Smooth muscle cell (in vitro differentiated cells): ENCODE measurements around the gene GPR39. TPM values are rescaled to one million over a fixed set of nuclear protein-coding genes. Genes with fewer than 3 reads are reported as not detected.

Source experiments
- DNase-seq: peaks from one replicate; lab custom pipeline; 2025; ENCODE audit not compliant: unreplicated experiment; lab: John Stamatoyannopoulos, UW
- H2AFZ ChIP-seq: fragments of 200-600 bp; sonication (generic); 2 replicates; pipeline ENCODE4 v1.6.0; 2016; ENCODE audit warnings: antibody characterized with exemption, low read depth, mild to moderate bottlenecking
- H3F3A ChIP-seq: fragments of 200-600 bp; sonication (generic); 2 replicates; pipeline ENCODE4 v1.6.0; 2017; ENCODE audit warnings: antibody characterized with exemption, low read depth
- H3K27ac ChIP-seq: fragments of 200-600 bp; sonication (generic); 2 replicates; pipeline ENCODE4 v1.5.1; 2016; ENCODE audit warnings: low read depth, mild to moderate bottlenecking
- H3K27me3 ChIP-seq: fragments of 200-600 bp; sonication (generic); 2 replicates; pipeline ENCODE4 v1.6.1; 2016; ENCODE audit warnings: low read depth, mild to moderate bottlenecking
- H3K36me3 ChIP-seq: fragments of 200-600 bp; sonication (generic); 2 replicates; pipeline ENCODE4 v1.5.1; 2016; ENCODE audit warnings: low read depth
- H3K4me1 ChIP-seq: fragments of 200-600 bp; sonication (generic); 2 replicates; pipeline ENCODE4 v1.5.1; 2016; ENCODE audit warnings: low read depth
- H3K4me2 ChIP-seq: fragments of 200-600 bp; sonication (generic); 2 replicates; pipeline ENCODE4 v1.6.0; 2016; ENCODE audit warnings: mild to moderate bottlenecking
- H3K4me3 ChIP-seq: fragments of 200-600 bp; sonication (generic); 2 replicates; pipeline ENCODE4 v1.5.1; 2016; ENCODE audit warnings: mild to moderate bottlenecking
- H3K79me2 ChIP-seq: fragments of 200-600 bp; sonication (generic); 2 replicates; pipeline ENCODE4 v1.6.0; 2016; ENCODE audit warnings: low read depth, mild to moderate bottlenecking
- H3K9ac ChIP-seq: fragments of 200-600 bp; sonication (generic); 2 replicates; pipeline ENCODE4 v1.6.0; 2016; ENCODE audit warnings: low read depth
- H3K9me3 ChIP-seq: fragments of 200-600 bp; sonication (generic); replicated peaks from 2 replicates; pipeline ENCODE4 v1.5.1; 2016; ENCODE audit warnings: low read depth
- H4K20me1 ChIP-seq: fragments of 200-600 bp; sonication (generic); 2 replicates; pipeline ENCODE4 v1.6.0; 2016; ENCODE audit warnings: low read depth
- CTCF ChIP-seq: fragments of 200-600 bp; sonication (generic); IDR thresholded peaks from 2 replicates; pipeline ENCODE4 v1.5.1; 2017; ENCODE audit warnings: borderline replicate concordance, mild to moderate bottlenecking, antibody characterized with exemption; ENCODE audit not compliant: insufficient read depth, poor library complexity, severe bottlenecking
- WGBS: methylation state at CpG from one replicate; pipeline ENCODE4 v1.1.7; 2016; ENCODE audit warnings: low lambda C conversion rate; 5-methylcytosine and 5-hydroxymethylcytosine counted together
- polyA plus RNA-seq: library from polyadenylated mRNA; unstranded; fragments of >200 nt; fragmentation: Nextera tagmentation; extraction: Ambion mirVana; gene quantifications from 2 replicates; pipeline ENCODE4 v1.2.1, GENCODE V29; 2016
- total RNA-seq: library from RNA; depleted of rRNA; stranded (reverse); fragments of >200 nt; gene quantifications from 2 replicates; pipeline ENCODE4 v1.2.3, GENCODE V29; 2014

Gene GPR39
- total and polyA plus RNA-seq, 2 experiments from 2014 or later: 0.87 to 1.4 TPM

- H3K27ac ChIP-seq: peak overlapping the region; percentile 5
- DNase-seq: no peak
Observed at GRCh38 chr2:132401326-132401725, 15.3 kb upstream of the GPR39 start.

GRCh38 chr2:132403146-132403545, 13.5 kb upstream of the GPR39 start:
- no peak for DNase-seq
- H3K4me2 ChIP-seq: no peak overlapping the region
- H3K27ac ChIP-seq: no peak overlapping the region
- no peak overlapping the region for H3K4me3 ChIP-seq
- no peaks in the 10 kb centered on the region for H4K20me1 ChIP-seq
- H3K27me3 ChIP-seq: no peaks in the 10 kb centered on the region
- no peaks in the 10 kb centered on the region for H3K4me1 ChIP-seq
- no peak overlapping the region for H3K9ac ChIP-seq
- no peak overlapping the region for H2AFZ ChIP-seq
- TF ChIP-seq CTCF: no peak
- no peaks in the 10 kb centered on the region for H3K36me3 ChIP-seq
- no peaks in the 10 kb centered on the region for H3K9me3 ChIP-seq
- no peaks in the 10 kb centered on the region for H3K79me2 ChIP-seq
- 62% methylated on average over 4 of the region's 4 CpGs for WGBS
- H3F3A ChIP-seq: no peaks in the 10 kb centered on the region

More at GRCh38 chr2:132401326-132401725, 15.3 kb upstream of the GPR39 start:
- Histone ChIP-seq H3K36me3 (no peaks in the 10 kb centered on the region), H4K20me1 (no peaks in the 10 kb centered on the region), H3K4me1 (no peaks in the 10 kb centered on the region), H3K9ac (no peak overlapping the region), H3K4me3 (no peak overlapping the region), H3K27me3 (peaks cover 3% of the 10 kb centered on the region), H3F3A (no peaks in the 10 kb centered on the region), H3K79me2 (no peaks in the 10 kb centered on the region), H3K9me3 (no peaks in the 10 kb centered on the region), H3K4me2 (no peak overlapping the region), H2AFZ (no peak overlapping the region)
- whole genome bisulfite sequencing: 62% methylated on average over 2 of the region's 2 CpGs
- no peak for TF ChIP-seq CTCF

GRCh38 chr2:132404056-132404455, 12.5 kb upstream of the GPR39 start:
- no peak overlapping the region for H3K27ac ChIP-seq
- no peaks in the 10 kb centered on the region for H3K36me3 ChIP-seq
- no peak overlapping the region for H2AFZ ChIP-seq
- no peaks in the 10 kb centered on the region for H3K9me3 ChIP-seq
- H3K27me3 ChIP-seq: no peaks in the 10 kb centered on the region
- DNase-seq: no peak
- H3K4me2 ChIP-seq: no peak overlapping the region
- no peaks in the 10 kb centered on the region for H3F3A ChIP-seq
- no peaks in the 10 kb centered on the region for H3K79me2 ChIP-seq
- H3K4me1 ChIP-seq: no peaks in the 10 kb centered on the region
- H4K20me1 ChIP-seq: no peaks in the 10 kb centered on the region
- H3K4me3 ChIP-seq: no peak overlapping the region
- no peak for TF ChIP-seq CTCF
- WGBS: 93% methylated on average over 8 of the region's 8 CpGs
- H3K9ac ChIP-seq: no peak overlapping the region

GRCh38 chr2:132407784-132408183, 8.8 kb upstream of the GPR39 start:
- no peaks in the 10 kb centered on the region for H3K79me2 ChIP-seq
- 76% methylated on average over 2 of the region's 2 CpGs for WGBS

More at GRCh38 chr2:132407784-132408183, 8.8 kb upstream of the GPR39 start:
- Histone ChIP-seq H3K27me3 (no peaks in the 10 kb centered on the region), H3K36me3 (no peaks in the 10 kb centered on the region), H4K20me1 (no peaks in the 10 kb centered on the region), H3K4me2 (no peak overlapping the region), H3F3A (no peaks in the 10 kb centered on the region), H2AFZ (no peak overlapping the region), H3K9me3 (no peaks in the 10 kb centered on the region), H3K27ac (no peak overlapping the region), H3K4me1 (no peaks in the 10 kb centered on the region), H3K4me3 (no peak overlapping the region), H3K9ac (no peak overlapping the region)
- no peak for DNase-seq
- TF ChIP-seq CTCF: no peak
